Urinary bladder (tissue), 4 donors: ENCODE data around the gene APCS. TPM values are rescaled to one million over a fixed set of nuclear protein-coding genes. Genes with fewer than 3 reads are reported as not detected.

Experiments
- DNase-seq: peaks from one replicate; pipeline ENCODE4 v3.0.0-alpha.2; 2015; ENCODE audit errors: extremely low spot score
- H3K27ac ChIP-seq: one replicate; pipeline ENCODE4 v1.5.1; 2013; ENCODE audit warnings: low read depth, mild to moderate bottlenecking, moderate library complexity
- H3K36me3 ChIP-seq: one replicate; pipeline ENCODE4 v1.6.1; 2013; ENCODE audit warnings: mild to moderate bottlenecking, moderate library complexity; ENCODE audit not compliant: insufficient read depth
- H3K4me1 ChIP-seq: one replicate; pipeline ENCODE4 v1.6.1; 2013; ENCODE audit warnings: mild to moderate bottlenecking, moderate library complexity; ENCODE audit not compliant: insufficient read depth
- H3K4me3 ChIP-seq: one replicate; pipeline ENCODE4 v1.5.1; 2013; ENCODE audit warnings: low read depth, low read length
- WGBS: extraction: QIAGEN DNeasy Blood & Tissue Kit; methylation state at CpG from one replicate; pipeline ENCODE4 v1.1.7; 2013; 5-methylcytosine and 5-hydroxymethylcytosine counted together
- polyA plus RNA-seq: library from polyadenylated mRNA; stranded (reverse); fragments of 200-250 nt; gene quantifications from one replicate; pipeline ENCODE4 v1.2.3, GENCODE V29; 2013
- total RNA-seq: library from RNA; depleted of rRNA; stranded (reverse); fragments of >200 nt; gene quantifications from one replicate; pipeline ENCODE4 v1.2.3, GENCODE V29; 2014
- donor health status: healthy with polysubstance abuse.
- donor health status: healthy.

The APCS gene
- total and polyA plus RNA-seq, 2 donors = 1.1 TPM; not detected in 1

- no peak overlapping the region for H3K4me3 ChIP-seq
- 70% methylated on average over 4 of the region's 4 CpGs for WGBS
- H3K36me3 ChIP-seq = no peaks in the 10 kb centered on the region
- no peaks in the 10 kb centered on the region for H3K4me1 ChIP-seq
- no peak for DNase-seq
- H3K27ac ChIP-seq = no peak overlapping the region
These were observed 10.6 kb downstream of the APCS start for GRCh38 chr1:159598196-159598595.

GRCh38 chr1:159600894-159601293 is 13.3 kb downstream of the APCS start:
- no peaks in the 10 kb centered on the region for H3K4me1 ChIP-seq
- DNase-seq = no peak
- 87% methylated on average over 3 of the region's 3 CpGs for WGBS
- H3K36me3 ChIP-seq = no peaks in the 10 kb centered on the region
- H3K4me3 ChIP-seq = no peak overlapping the region
- H3K27ac ChIP-seq = no peak overlapping the region

- 69% methylated on average over 5 of the region's 5 CpGs for WGBS
- H3K27ac ChIP-seq = no peak overlapping the region
- H3K4me3 ChIP-seq = no peak overlapping the region
- DNase-seq = no peak
- H3K36me3 ChIP-seq = no peaks in the 10 kb centered on the region
- H3K4me1 ChIP-seq = no peaks in the 10 kb centered on the region
These were observed 14.9 kb downstream of the APCS start for GRCh38 chr1:159602501-159602999.

- Histone ChIP-seq H3K36me3 (no peaks in the 10 kb centered on the region), H3K4me3 (no peak overlapping the region), H3K27ac (no peak overlapping the region), H3K4me1 (no peaks in the 10 kb centered on the region)
- DNase-seq = no peak
- WGBS = 78% methylated on average over 8 of the region's 8 CpGs
These were observed 24.7 kb downstream of the APCS start for GRCh38 chr1:159612211-159612885.

GRCh38 chr1:159632922-159633321 is 45.3 kb downstream of the APCS start:
- Histone ChIP-seq H3K27ac (no peak overlapping the region), H3K4me1 (no peaks in the 10 kb centered on the region), H3K4me3 (no peak overlapping the region), H3K36me3 (no peaks in the 10 kb centered on the region)
- DNase-seq = no peak

Other genes starting within 250 kb of the APCS start
- gene OR10J4, start 155.6 kb upstream of the APCS start, total RNA-seq = not detected
- gene OR10J4, start 155.6 kb upstream of the APCS start, polyA plus RNA-seq = not detected
- not detected for gene OR10J1, start 148.1 kb upstream of the APCS start, total RNA-seq
- gene OR10J1, start 148.1 kb upstream of the APCS start, polyA plus RNA-seq = not detected
- gene OR10J5, start 51.8 kb upstream of the APCS start, total RNA-seq = not detected
- gene OR10J5, start 51.8 kb upstream of the APCS start, polyA plus RNA-seq = not detected
- not detected for gene CRP, start 126.8 kb downstream of the APCS start, total RNA-seq
- 7.2 TPM for gene CRP, start 126.8 kb downstream of the APCS start, polyA plus RNA-seq
- gene DUSP23, start 193.1 kb downstream of the APCS start, total RNA-seq = 9.6 TPM
- gene DUSP23, start 193.1 kb downstream of the APCS start, polyA plus RNA-seq = 93.6 TPM
- not detected for gene FCRL6, start 214.5 kb downstream of the APCS start, total RNA-seq
- gene FCRL6, start 214.5 kb downstream of the APCS start, polyA plus RNA-seq = 0.20 TPM
- 0.69 TPM for gene SLAMF8, start 239.0 kb downstream of the APCS start, total RNA-seq
- gene SLAMF8, start 239.0 kb downstream of the APCS start, polyA plus RNA-seq = 6.1 TPM